ENCODE measurements around the gene GHR.
"Not testable (repeated sequence)": the region's sequence is repeated elsewhere in the genome, so short reads cannot be mapped to it uniquely, and the experiment has no call there.

Gene GHR

DNA sequence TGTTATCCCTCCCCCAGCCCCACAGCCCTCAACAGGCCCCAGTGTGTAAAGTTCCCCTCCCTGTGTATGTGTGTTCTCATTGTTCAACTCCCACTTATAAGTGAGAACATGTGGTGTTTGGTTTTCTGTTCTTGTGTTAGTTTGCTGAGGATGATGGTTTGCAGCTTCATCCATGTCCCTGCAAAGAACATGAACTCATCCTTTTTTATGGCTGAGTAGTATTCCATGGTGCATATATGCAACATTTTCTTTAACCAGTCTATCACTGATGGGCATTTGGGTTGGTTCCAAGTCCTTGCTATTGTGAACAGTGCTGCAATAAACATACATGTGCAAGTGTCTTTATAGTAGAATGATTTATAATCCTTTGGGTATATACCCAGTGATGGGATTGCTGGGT is 261.8 kb downstream of the GHR start:
- H3K27ac ChIP-seq (ENCODE audit: low read depth, low read length); H3K9ac ChIP-seq (ENCODE audit: low read length in 5 of 5); H3K9me3 ChIP-seq (ENCODE audit: control insufficient read depth in 5 of 5, low read length in 5 of 5); H3K4me3 ChIP-seq (ENCODE audit: low read depth in 1 of 5, low read length in 5 of 5); H3K27me3 ChIP-seq (ENCODE audit: control insufficient read depth in 5 of 5, insufficient read depth in 4 of 5, low read length in 5 of 5); H3K4me1 ChIP-seq (ENCODE audit: control insufficient read depth in 5 of 5, insufficient read depth in 5 of 5, low read length in 5 of 5): not testable (repeated sequence)
- peaks cover 1 to 18% (median 8%) of the 10 kb centered on the region in 5 donors for H3K36me3 ChIP-seq (ENCODE audit: control insufficient read depth in 5 of 5, insufficient read depth in 5 of 5, low read length in 5 of 5)

DNA sequence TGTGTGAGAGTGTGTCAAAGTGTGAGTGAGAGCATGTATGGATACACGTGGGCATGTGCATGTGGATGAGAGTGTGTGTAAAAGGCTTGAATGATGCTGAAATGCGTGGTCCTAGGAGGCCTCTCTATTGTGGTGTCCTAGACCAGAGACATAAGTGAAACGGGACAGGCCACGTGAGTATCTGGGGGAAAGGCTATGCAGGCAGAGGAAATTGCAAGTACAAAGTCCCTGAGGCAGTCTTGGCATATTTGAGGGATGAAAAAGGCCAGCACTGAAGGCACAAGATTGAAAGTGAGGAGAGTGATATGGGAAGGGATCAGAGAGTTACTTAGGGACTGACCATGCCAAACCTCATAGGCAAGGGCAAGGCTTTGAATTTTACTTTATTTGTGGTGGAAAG is 266.2 kb downstream of the GHR start:
- H3K9me3 ChIP-seq (ENCODE audit: control insufficient read depth in 5 of 5, low read length in 5 of 5): no peaks in the 10 kb centered on the region
- H3K27ac ChIP-seq (ENCODE audit: low read depth, low read length): no peak overlapping the region
- H3K9ac ChIP-seq (ENCODE audit: low read length in 5 of 5): no peak overlapping the region
- no peaks in the 10 kb centered on the region for H3K27me3 ChIP-seq (ENCODE audit: control insufficient read depth in 5 of 5, insufficient read depth in 4 of 5, low read length in 5 of 5)
- no peak overlapping the region for H3K4me3 ChIP-seq (ENCODE audit: low read depth in 1 of 5, low read length in 5 of 5)
- H3K36me3 ChIP-seq (ENCODE audit: control insufficient read depth in 5 of 5, insufficient read depth in 5 of 5, low read length in 5 of 5): peaks cover 19 to 42% (median 30%) of the 10 kb centered on the region in 5 donors
- H3K4me1 ChIP-seq (ENCODE audit: control insufficient read depth in 5 of 5, insufficient read depth in 5 of 5, low read length in 5 of 5): peaks cover 0 to 8% (median 4%) of the 10 kb centered on the region in 5 donors

DNA sequence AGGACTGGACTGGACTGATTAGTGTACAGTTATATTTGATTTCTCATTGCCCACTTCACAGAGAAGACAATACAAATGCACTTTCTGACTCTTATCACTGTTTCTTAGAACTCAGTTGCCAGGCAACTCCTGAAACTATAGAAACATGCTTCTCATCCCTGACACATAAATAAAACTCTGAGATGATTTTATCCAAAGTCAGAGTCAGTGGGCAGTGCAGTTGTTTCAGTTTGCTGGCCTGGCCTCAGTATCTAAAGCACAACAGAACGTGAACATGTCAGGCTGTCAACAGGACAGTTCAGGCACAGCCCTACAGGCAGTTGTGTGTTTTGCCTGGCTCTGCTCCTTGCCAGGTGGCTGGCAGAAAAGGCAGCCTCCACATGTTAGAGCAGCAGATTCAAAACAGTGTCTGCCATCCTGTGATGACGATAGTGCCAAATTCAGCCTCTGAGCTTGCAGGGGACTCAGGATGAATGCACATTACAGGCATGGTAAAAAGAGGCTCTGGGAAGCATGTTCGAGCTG is 268.2 kb downstream of the GHR start:
- Histone ChIP-seq H3K9me3 (ENCODE audit: control insufficient read depth in 5 of 5, low read length in 5 of 5) (no peaks in the 10 kb centered on the region), H3K36me3 (ENCODE audit: control insufficient read depth in 5 of 5, insufficient read depth in 5 of 5, low read length in 5 of 5) (peaks cover 25 to 57% (median 45%) of the 10 kb centered on the region in 5 donors), H3K27ac (ENCODE audit: low read depth, low read length) (peak overlapping the region; percentile 13), H3K9ac (ENCODE audit: low read length in 5 of 5) (no peak overlapping the region), H3K27me3 (ENCODE audit: control insufficient read depth in 5 of 5, insufficient read depth in 4 of 5, low read length in 5 of 5) (no peaks in the 10 kb centered on the region), H3K4me1 (ENCODE audit: control insufficient read depth in 5 of 5, insufficient read depth in 5 of 5, low read length in 5 of 5) (peaks cover 0 to 8% (median 4%) of the 10 kb centered on the region in 5 donors), H3K4me3 (ENCODE audit: low read depth in 1 of 5, low read length in 5 of 5) (no peak overlapping the region)

DNA sequence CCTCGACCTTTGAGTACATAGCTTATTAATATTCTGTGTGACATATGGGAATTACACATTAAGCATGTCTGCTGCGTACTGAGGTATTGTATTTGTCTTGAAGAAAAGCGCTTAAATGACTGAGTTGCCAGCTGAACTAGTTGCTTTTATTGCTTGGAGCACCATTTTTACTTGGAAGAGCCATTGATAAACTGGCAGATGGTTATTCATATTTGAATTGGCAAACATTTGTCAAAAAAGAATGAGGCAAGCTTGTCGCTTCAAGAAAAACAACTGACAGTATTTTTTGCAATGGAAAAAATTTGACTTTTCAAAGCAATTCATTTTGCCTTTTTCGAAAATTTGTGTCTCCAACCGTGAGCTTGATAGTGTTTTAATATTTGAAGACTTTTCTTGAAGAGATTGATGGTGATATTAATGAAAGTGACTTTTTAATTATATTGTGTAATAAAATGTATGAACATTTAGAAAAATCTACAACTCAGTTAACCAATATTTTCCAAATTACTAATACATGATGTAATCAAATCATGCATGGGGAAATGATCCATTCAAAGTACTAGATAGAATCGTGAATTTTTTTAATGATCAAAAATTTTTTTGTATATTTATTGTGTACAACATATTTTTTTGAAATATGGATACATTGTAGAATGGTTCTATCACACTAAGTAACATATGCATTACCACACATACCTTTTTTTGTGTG is 278.3 kb downstream of the GHR start:
- no peaks in the 10 kb centered on the region for H3K4me1 ChIP-seq (ENCODE audit: control insufficient read depth in 5 of 5, insufficient read depth in 5 of 5, low read length in 5 of 5)
- no peak overlapping the region for H3K9ac ChIP-seq (ENCODE audit: low read length in 5 of 5)
- H3K36me3 ChIP-seq (ENCODE audit: control insufficient read depth in 5 of 5, insufficient read depth in 5 of 5, low read length in 5 of 5): peaks cover 26 to 66% (median 57%) of the 10 kb centered on the region in 5 donors
- H3K9me3 ChIP-seq (ENCODE audit: control insufficient read depth in 5 of 5, low read length in 5 of 5): peaks cover 3 to 19% (median 14%) of the 10 kb centered on the region in 5 donors
- H3K27ac ChIP-seq (ENCODE audit: low read depth, low read length): no peak overlapping the region
- no peaks in the 10 kb centered on the region for H3K27me3 ChIP-seq (ENCODE audit: control insufficient read depth in 5 of 5, insufficient read depth in 4 of 5, low read length in 5 of 5)
- no peak overlapping the region for H3K4me3 ChIP-seq (ENCODE audit: low read depth in 1 of 5, low read length in 5 of 5)

DNA sequence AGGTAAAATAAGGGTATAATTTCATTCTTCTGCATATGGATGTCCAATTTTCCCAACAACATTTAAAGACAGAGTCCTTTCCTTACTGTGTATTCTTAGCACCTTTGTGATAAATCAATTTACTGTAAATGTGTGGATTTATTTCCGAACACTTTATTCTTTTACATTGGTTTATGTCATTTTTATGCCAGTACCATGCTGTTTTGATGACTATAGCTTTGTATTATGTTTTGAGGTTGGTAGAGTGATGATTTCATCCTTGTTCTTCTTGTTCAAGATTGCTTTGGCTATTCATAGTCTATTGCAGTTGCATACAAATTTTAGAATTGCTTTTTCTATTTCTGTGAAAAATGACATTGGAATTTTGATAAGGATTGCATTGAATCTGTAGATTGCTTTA is 280.0 kb downstream of the GHR start:
- H3K4me1 ChIP-seq (ENCODE audit: control insufficient read depth in 5 of 5, insufficient read depth in 5 of 5, low read length in 5 of 5): no peaks in the 10 kb centered on the region
- no peak overlapping the region for H3K4me3 ChIP-seq (ENCODE audit: low read depth in 1 of 5, low read length in 5 of 5)
- H3K27ac ChIP-seq (ENCODE audit: low read depth, low read length): no peak overlapping the region
- peaks cover 20 to 51% (median 42%) of the 10 kb centered on the region in 5 donors for H3K36me3 ChIP-seq (ENCODE audit: control insufficient read depth in 5 of 5, insufficient read depth in 5 of 5, low read length in 5 of 5)
- H3K9me3 ChIP-seq (ENCODE audit: control insufficient read depth in 5 of 5, low read length in 5 of 5): peaks cover 3 to 22% (median 16%) of the 10 kb centered on the region in 5 donors
- H3K27me3 ChIP-seq (ENCODE audit: control insufficient read depth in 5 of 5, insufficient read depth in 4 of 5, low read length in 5 of 5): no peaks in the 10 kb centered on the region
- no peak overlapping the region for H3K9ac ChIP-seq (ENCODE audit: low read length in 5 of 5)

DNA sequence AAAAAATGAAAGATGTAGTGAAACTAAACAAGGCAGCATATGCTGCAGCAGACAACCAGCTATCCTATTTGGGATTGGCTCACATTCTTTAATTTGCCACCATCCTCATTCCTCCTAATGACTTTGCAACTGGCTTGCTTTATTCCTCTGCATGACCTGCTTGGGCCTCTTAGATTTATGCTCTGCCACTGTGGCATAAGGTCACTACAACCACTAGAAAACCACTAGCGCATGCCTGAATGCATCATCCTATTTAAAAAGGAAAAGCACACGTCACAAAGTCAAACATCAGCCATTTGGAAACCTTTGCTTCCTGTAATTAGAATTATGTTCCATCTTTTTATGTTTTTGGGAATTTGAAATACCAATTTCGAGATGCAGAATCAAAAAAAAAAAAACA is 292.5 kb downstream of the GHR start:
- H3K9me3 ChIP-seq (ENCODE audit: control insufficient read depth in 5 of 5, low read length in 5 of 5): no peaks in the 10 kb centered on the region
- no peak overlapping the region for H3K27ac ChIP-seq (ENCODE audit: low read depth, low read length)
- H3K36me3 ChIP-seq (ENCODE audit: control insufficient read depth in 5 of 5, insufficient read depth in 5 of 5, low read length in 5 of 5): peaks cover 10 to 42% (median 21%) of the 10 kb centered on the region in 5 donors
- no peak overlapping the region for H3K9ac ChIP-seq (ENCODE audit: low read length in 5 of 5)
- H3K4me3 ChIP-seq (ENCODE audit: low read depth in 1 of 5, low read length in 5 of 5): no peak overlapping the region
- H3K27me3 ChIP-seq (ENCODE audit: control insufficient read depth in 5 of 5, insufficient read depth in 4 of 5, low read length in 5 of 5): no peaks in the 10 kb centered on the region
- H3K4me1 ChIP-seq (ENCODE audit: control insufficient read depth in 5 of 5, insufficient read depth in 5 of 5, low read length in 5 of 5): no peaks in the 10 kb centered on the region

DNA sequence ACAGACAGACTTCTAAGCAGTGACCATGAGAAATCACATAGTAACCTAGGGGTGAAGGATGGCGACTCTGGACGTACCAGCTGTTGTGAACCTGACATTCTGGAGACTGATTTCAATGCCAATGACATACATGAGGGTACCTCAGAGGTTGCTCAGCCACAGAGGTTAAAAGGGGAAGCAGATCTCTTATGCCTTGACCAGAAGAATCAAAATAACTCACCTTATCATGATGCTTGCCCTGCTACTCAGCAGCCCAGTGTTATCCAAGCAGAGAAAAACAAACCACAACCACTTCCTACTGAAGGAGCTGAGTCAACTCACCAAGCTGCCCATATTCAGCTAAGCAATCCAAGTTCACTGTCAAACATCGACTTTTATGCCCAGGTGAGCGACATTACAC is 295.4 kb downstream of the GHR start:
- Histone ChIP-seq H3K9me3 (ENCODE audit: control insufficient read depth in 5 of 5, low read length in 5 of 5) (no peaks in the 10 kb centered on the region), H3K4me1 (ENCODE audit: control insufficient read depth in 5 of 5, insufficient read depth in 5 of 5, low read length in 5 of 5) (peaks cover 0 to 7% (median 0%) of the 10 kb centered on the region in 5 donors), H3K36me3 (ENCODE audit: control insufficient read depth in 5 of 5, insufficient read depth in 5 of 5, low read length in 5 of 5) (peaks cover 12 to 41% (median 23%) of the 10 kb centered on the region in 5 donors), H3K27me3 (ENCODE audit: control insufficient read depth in 5 of 5, insufficient read depth in 4 of 5, low read length in 5 of 5) (no peaks in the 10 kb centered on the region), H3K4me3 (ENCODE audit: low read depth in 1 of 5, low read length in 5 of 5) (no peak overlapping the region), H3K9ac (ENCODE audit: low read length in 5 of 5) (no peak overlapping the region), H3K27ac (ENCODE audit: low read depth, low read length) (no peak overlapping the region)

DNA sequence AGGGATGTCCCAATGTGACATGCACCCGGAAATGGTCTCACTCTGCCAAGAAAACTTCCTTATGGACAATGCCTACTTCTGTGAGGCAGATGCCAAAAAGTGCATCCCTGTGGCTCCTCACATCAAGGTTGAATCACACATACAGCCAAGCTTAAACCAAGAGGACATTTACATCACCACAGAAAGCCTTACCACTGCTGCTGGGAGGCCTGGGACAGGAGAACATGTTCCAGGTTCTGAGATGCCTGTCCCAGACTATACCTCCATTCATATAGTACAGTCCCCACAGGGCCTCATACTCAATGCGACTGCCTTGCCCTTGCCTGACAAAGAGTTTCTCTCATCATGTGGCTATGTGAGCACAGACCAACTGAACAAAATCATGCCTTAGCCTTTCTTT is 295.8 kb downstream of the GHR start:
- peaks cover 12 to 39% (median 23%) of the 10 kb centered on the region in 5 donors for H3K36me3 ChIP-seq (ENCODE audit: control insufficient read depth in 5 of 5, insufficient read depth in 5 of 5, low read length in 5 of 5)
- H3K9me3 ChIP-seq (ENCODE audit: control insufficient read depth in 5 of 5, low read length in 5 of 5): no peaks in the 10 kb centered on the region
- no peak overlapping the region for H3K4me3 ChIP-seq (ENCODE audit: low read depth in 1 of 5, low read length in 5 of 5)
- H3K27ac ChIP-seq (ENCODE audit: low read depth, low read length): no peak overlapping the region
- H3K9ac ChIP-seq (ENCODE audit: low read length in 5 of 5): no peak overlapping the region
- H3K27me3 ChIP-seq (ENCODE audit: control insufficient read depth in 5 of 5, insufficient read depth in 4 of 5, low read length in 5 of 5): no peaks in the 10 kb centered on the region
- H3K4me1 ChIP-seq (ENCODE audit: control insufficient read depth in 5 of 5, insufficient read depth in 5 of 5, low read length in 5 of 5): peaks cover 0 to 7% (median 0%) of the 10 kb centered on the region in 5 donors

DNA sequence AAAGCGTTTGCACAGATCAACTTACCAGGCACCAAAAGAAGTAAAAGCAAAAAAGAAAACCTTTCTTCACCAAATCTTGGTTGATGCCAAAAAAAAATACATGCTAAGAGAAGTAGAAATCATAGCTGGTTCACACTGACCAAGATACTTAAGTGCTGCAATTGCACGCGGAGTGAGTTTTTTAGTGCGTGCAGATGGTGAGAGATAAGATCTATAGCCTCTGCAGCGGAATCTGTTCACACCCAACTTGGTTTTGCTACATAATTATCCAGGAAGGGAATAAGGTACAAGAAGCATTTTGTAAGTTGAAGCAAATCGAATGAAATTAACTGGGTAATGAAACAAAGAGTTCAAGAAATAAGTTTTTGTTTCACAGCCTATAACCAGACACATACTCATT is 297.0 kb downstream of the GHR start:
- no peaks in the 10 kb centered on the region for H3K27me3 ChIP-seq (ENCODE audit: control insufficient read depth in 5 of 5, insufficient read depth in 4 of 5, low read length in 5 of 5)
- no peak overlapping the region for H3K4me3 ChIP-seq (ENCODE audit: low read depth in 1 of 5, low read length in 5 of 5)
- H3K9me3 ChIP-seq (ENCODE audit: control insufficient read depth in 5 of 5, low read length in 5 of 5): no peaks in the 10 kb centered on the region
- H3K27ac ChIP-seq (ENCODE audit: low read depth, low read length): no peak overlapping the region
- H3K9ac ChIP-seq (ENCODE audit: low read length in 5 of 5): no peak overlapping the region
- H3K36me3 ChIP-seq (ENCODE audit: control insufficient read depth in 5 of 5, insufficient read depth in 5 of 5, low read length in 5 of 5): peaks cover 12 to 35% (median 23%) of the 10 kb centered on the region in 5 donors
- H3K4me1 ChIP-seq (ENCODE audit: control insufficient read depth in 5 of 5, insufficient read depth in 5 of 5, low read length in 5 of 5): peaks cover 0 to 7% (median 0%) of the 10 kb centered on the region in 5 donors

DNA sequence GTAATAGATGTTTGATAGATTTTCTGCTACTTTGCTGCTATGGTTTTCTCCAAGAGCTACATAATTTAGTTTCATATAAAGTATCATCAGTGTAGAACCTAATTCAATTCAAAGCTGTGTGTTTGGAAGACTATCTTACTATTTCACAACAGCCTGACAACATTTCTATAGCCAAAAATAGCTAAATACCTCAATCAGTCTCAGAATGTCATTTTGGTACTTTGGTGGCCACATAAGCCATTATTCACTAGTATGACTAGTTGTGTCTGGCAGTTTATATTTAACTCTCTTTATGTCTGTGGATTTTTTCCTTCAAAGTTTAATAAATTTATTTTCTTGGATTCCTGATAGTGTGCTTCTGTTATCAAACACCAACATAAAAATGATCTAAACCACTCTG is 298.2 kb downstream of the GHR start:
- H3K9ac ChIP-seq (ENCODE audit: low read length in 5 of 5): no peak overlapping the region
- H3K9me3 ChIP-seq (ENCODE audit: control insufficient read depth in 5 of 5, low read length in 5 of 5): no peaks in the 10 kb centered on the region
- no peak overlapping the region for H3K27ac ChIP-seq (ENCODE audit: low read depth, low read length)
- no peak overlapping the region for H3K4me3 ChIP-seq (ENCODE audit: low read depth in 1 of 5, low read length in 5 of 5)
- H3K4me1 ChIP-seq (ENCODE audit: control insufficient read depth in 5 of 5, insufficient read depth in 5 of 5, low read length in 5 of 5): peaks cover 0 to 7% (median 0%) of the 10 kb centered on the region in 5 donors
- H3K27me3 ChIP-seq (ENCODE audit: control insufficient read depth in 5 of 5, insufficient read depth in 4 of 5, low read length in 5 of 5): no peaks in the 10 kb centered on the region
- peaks cover 12 to 29% (median 21%) of the 10 kb centered on the region in 5 donors for H3K36me3 ChIP-seq (ENCODE audit: control insufficient read depth in 5 of 5, insufficient read depth in 5 of 5, low read length in 5 of 5)
